GM19372 (cell line): ENCODE results near the gene TRABD.

Experiments used
- ATAC-seq: cut with Tn5 transposase; IDR thresholded peaks from one replicate; pipeline ENCODE4 v1.9.1; 2021; ENCODE audit warnings: mild to moderate bottlenecking, low read depth, moderate library complexity; ENCODE audit not compliant: unreplicated experiment

TRABD gene

GRCh38 chr22:50233223-50233622 is 47.5 kb downstream of the TRABD start:
- no peak for ATAC-seq

DNA sequence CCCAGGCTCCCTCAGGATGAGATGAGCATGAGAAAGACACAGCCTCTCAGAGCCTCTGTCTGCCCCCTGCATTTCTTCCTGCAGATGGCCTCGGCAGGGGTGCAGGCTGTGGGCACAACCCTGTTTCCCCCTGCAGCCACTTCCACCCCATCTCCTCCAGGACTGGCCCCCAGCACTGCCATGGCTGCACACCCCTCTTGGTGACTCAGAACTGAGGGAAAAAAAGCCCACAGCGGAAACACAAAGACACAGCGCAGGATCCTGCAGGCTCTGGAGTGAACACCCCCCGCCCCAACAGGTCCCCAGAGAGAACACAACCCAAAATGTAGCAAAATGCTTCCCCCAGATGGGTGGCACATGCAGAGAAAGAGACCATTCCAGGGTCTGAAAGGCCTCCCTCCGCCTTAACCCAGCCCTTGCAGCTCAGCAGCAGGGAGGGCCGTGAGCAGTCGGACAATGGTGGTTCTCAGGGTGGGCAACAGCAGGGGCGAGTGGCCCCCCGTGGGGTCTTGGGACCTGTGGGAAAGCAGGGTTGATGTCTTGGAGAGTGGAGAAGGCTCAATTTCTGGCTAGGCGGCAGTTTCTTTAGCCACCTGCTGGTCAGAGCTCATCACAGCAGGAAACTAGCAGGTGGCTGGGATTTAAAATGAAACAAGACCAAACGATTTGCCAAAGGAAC is 51.2 kb downstream of the TRABD start:
- ATAC-seq, result no peak

DNA sequence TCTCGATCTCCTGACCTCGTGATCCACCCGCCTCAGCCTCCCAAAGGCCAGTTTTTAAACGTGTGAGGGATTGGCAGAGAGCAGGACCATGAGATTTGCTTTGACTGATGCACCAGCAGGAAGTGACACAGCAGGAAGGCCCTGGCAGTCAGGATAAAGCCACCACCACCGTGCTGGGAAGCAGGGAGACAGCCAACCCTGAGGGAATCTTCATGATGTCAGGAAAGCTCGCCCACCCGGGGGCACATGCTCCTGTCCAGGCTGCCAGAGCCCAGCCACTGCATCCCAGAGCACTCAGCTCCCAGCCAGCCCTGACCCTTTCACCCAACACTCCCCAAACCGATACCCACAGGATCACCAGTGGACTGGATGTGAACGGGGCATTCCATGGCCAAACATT is 53.0 kb downstream of the TRABD start:
- no peak for ATAC-seq

GRCh38 chr22:50242406-50242949 is 56.8 kb downstream of the TRABD start:
- no peak for ATAC-seq

- ATAC-seq, result no peak
Measured at GRCh38 chr22:50243685-50244419, 58.1 kb downstream of the TRABD start.

DNA sequence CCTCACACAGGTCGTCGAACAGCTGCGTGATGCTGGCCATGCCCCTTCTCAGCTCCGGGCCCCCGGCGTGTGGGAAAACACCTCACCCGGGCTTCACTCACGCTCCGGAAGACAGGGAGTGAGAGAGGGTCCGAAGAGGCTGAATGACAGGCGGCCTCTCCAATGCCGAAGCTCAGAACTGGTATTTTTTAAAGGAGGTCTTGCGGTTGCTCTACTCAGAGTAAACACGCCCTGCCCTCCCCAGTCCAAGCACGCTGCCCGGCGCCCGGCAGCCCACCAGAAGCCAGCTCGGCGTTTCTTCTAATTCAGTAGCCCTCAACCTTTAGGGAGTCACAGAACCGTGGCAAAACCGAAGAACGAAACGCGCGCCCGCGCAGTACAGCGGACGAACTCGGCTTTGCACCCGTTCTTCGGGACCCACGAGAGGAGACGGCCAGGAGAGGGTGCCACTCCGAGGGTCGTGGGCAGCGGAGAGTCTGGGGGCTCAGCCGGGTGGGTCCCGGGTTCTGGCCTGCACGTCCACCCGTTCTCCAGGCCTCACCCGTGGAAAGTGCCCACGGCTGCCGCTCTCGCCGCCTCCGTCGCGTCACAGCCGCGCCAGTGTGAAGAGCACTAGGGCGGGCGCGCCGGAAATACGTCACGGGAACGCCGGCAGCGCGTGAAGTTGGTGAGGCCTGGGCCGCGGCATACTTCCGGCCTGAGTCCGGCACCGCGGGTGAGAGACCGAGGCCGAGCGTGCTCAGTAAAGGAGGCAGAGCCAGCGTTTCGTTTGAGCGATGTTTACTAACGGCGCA is 58.9 kb downstream of the TRABD start, which contains the start of gene TUBGCP6:
Gene TUBGCP6 (minus strand): TSS at position 604 of the 794 bp plus-strand sequence. CDS start 564 bp downstream, at position 40.
- peak; percentile 80 for ATAC-seq

DNA sequence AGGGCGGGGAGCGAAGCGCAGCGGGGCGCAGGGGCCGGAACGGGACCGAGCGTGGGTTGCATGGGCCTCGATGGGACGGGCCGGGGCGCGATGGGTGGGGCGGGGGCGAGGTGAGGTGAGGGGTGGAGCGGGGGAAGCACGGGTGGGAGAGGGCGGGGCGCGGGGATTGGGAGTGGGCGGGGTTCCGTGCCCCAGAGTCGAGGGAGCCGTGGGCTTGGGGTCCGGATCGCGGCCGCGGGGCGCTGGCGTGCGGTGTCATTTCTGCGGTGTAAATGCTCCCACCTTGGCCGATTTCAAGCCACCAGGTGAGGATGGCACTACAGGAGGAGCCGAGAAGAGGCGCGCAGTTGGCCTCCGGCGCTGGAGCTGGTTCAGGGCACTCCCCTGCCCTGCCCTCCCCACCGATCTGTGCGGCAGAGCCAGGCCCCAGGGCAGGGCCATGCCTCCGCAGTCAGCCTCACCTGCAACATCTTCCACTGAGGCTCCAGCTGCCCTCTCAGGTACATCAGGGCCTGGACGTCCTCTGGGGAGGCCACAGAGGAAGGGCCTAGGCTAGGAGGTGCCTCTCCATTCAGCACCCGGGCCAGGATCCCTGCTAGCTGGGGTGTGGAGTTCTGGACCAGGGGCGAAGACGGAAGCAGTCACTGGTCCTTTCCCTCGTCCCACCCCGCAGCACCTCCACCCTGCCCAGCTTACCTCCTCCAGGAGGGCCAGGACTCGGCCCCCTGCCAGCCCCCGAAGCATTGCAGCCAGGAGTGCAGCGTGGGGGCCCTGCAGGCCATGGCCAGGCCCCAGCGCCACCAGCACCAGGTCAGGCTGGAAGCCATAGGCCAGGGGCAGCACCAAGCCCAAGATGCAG is 59.7 kb downstream of the TRABD start:
- no peak for ATAC-seq

- no peak for ATAC-seq
Measured at GRCh38 chr22:50246242-50247175, 60.8 kb downstream of the TRABD start.

DNA sequence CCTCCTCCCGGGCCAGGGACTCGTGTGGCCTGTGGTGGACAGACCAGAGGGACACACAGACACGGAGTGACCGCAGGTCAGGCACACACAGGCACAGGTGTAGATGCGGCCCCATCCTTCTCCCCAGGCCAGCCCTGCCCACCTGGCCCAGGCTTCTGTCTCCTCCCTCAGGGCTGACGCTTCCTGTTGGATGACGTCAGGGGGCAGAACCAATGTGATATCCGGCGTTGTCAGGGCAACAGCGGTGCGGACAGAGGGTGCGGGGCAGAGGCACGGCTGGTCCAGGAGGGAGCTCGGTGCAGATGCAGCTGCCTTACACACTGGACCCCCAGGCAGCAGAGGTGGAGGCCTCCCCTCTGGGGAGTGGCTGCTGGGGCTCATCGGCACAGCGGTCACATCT is 62.0 kb downstream of the TRABD start:
- ATAC-seq, result no peak

DNA sequence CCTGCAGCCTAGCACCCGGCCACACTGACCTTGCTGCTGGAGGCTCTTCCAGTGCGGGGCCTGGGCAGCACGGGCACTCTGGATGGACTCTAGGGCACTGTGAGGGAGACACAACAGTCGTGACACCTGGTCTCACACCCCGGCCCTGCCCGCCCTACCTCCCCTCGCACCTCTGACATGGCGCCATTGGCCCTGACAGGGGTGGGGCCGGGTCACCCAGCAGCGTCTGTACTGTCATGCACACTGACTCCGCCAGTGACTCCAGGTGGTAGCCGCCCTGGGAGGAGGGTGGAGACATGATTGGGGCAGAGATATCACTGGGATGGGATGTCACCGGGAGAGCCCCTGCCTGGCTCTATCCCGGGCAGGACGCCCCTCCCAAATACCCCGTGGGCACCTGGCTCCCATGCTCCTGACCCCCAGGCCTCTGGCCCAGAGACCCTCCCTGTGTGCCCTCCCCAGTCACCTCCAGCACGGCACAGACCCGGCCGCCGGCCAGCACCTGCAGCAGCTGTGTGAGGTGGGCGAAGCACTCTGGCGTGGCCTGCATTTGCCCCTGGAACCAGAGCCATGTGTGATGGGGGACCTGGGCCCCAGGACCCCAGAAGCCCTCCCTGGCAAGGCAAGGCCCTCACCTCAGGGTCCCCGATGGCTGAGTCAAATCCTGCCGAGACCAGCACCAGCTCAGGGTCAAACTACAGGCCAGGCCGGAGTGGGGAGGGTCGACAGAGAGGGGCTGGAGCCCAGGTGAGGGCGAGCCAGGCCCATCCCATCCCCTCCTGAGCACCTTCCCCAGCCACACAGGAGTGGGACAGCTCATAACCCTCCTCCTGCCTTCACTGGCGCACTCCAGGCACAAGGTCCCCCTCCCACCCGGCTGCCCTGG is 62.7 kb downstream of the TRABD start:
- no peak for ATAC-seq
